Activated CD4-positive, CD25-positive, alpha-beta regulatory T cell (primary cell): ENCODE data around the gene FBXO33.
"Not testable (repeated sequence)": the region's sequence is repeated elsewhere in the genome, so short reads cannot be mapped to it uniquely, and the experiment has no call there.

ENCODE experiments used
- DNase-seq, 4 experiments: peaks; one replicate each; lab custom pipeline; 2025; lab: John Stamatoyannopoulos, UW

Gene FBXO33

DNA sequence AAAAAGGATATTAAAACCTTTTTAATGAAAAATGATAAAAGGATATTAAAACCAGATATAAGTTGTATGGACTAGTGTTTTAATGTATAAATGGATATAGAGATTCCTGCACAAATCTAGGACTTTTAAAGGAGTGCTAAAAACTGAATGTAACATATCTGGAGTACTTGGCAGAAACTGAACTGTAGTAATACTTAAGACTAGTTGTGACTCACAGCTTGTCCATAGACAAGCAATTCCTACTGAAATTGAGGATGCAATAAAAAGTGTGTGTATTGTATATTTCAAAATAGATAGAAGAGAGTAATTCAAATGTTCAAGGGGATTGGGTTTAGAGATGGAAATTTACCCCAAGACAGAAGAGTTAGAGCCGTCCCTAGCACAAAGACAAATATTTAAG, 59.6 kb downstream of the FBXO33 start:
- DNase-seq = no peak

DNA sequence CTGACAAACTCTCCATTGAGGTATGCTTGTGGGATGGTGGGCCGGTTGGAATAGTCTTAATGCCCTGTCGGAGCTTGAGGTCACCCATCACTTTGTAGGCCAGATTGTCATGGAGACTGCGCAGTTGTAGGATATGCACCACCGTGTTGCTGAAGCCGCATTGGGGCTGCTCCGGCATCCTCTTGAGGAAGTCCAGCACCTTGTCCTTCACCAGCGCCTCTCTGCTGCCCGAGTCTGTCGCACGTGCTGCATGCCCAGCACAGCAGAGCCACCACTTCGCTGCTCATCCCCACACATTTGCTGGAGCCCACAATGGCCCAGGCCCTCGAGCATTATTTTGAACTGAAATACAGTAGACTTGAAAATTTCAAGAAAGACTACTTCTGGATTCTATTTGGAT, 61.8 kb downstream of the FBXO33 start:
- DNase-seq = no peak

DNA sequence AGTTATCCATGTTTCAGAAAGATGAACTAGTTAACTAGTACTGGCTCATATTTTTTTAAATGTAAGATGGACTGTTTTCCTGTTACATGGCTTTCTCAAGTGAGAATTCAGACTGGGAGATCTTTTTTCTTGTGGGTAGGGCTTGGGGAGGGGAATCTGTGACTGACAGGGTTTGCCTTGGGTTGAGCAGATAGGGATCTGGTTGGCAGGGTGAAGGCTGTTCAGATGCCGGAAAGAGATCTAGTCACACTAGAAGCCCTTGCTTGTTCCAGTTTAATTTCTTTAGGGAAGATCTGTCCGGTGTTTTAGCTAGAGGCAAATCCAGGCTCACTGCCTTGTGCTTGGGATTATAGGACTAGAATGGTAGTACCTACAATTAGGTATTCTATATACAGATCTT, 63.2 kb downstream of the FBXO33 start:
- DNase-seq = no peak

DNA sequence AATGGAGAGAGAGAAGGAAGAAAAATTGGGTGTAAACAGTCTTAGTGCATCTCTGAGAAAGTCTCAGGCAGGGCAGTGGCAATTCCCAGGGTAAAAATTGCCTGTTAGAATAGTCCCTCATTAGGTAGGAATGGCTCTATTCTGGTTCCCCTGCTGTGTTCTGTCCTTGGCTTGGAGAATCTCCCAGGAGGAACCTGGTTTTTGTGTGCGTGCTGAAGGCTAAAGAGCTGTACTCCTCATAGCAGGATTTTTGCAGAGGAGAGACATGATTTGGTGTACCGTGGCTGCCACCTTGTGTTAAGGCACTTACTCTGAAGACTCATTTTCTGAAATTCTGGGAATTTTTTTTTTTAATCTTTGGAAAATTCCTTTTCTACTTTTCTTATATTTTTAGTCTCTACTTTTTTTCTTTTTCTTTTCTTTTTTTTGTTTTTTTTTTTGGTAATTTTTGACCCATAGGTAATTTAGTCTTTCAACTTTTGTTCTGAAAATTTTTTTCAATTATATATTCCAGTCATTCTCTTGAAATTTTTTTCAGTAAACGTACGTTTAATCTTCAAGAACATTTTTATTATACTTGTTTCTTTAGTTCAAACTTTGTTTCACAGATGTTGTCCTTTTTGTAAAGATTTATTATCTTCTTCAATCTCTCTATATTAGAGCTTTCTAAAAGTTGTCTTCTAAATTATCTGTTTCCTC, 63.8 kb downstream of the FBXO33 start:
- DNase-seq = no peak

DNA sequence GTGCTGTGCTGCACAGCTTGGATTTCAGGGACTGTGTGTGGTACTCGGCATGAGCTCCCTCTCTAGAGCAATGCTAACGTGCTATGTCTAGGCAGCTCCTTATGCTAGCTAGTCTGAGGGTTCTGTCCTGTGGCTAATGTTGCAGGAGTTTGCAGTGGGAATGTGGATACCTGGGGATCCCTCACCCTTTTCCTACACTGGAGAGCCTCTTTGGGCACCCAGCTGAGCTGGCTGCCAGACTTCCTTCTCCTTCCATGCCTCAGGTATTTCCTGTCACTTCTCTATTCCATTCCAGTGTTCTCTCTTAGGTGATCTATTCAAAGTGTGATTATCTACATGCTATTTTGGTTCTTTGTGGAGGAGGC, 64.9 kb downstream of the FBXO33 start:
- no peak for DNase-seq

DNA sequence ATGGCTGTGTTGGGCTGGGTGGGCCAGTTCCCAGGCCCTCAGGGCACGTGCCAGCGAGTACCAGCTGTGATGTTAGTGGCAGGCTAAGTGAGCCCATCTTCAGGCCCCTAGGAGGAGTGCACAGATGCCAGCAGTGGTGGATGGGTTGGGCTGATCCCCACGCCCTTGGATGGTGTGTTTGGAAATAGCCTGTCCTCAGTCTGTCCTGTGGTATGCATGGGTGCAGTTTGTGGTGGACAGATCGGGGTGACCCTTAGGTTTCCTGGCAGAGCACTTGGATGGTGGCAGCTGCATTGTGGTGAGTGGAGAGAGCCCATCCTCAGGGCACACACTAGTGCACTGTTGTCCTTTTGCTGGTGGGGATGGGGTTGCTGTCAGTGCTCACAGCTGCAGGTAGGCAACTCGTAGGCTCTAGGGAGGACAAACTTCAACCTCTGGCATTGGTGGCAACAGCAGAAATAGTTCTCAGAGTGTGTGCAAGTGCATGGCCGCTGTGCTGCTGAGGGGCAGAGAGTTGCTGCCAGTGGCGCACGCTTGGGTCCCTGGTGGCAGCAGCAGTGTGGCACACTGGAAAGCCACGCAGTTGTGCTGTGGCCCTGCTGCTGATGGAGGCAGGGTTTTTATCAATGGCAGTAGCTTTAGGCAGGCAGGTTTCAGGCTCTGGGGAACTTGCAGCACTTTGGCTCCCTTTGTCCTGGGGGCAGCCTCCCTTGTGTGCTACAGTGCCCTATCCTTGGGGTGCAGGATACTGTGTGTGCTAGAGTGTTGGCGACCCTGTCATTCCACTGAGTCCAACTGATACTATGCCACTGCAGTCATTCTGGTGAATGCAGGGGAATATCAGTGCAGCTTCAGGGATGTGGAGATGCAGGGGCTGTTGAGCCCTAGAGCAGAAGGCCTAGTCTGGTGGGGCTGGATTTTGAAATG, 65.5 kb downstream of the FBXO33 start:
- no peak for DNase-seq

DNA sequence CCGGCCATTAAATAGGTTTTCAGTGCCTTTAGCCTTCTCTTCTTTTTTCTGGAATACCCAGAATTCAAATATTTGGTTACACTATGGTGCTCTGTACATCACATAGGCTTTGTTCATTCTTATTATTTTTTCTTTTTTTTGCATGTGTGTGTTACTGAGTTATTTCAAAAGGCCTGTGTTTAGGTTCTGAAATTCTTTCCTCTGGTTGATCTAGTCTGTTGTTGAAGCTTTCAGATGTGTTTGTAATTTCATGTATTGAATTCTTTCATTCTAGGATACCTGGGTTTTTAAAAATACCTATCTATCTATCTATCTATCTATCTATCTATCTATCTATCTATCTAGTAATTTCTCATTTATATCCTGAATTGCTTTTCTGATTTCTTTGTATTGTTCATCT, 66.9 kb downstream of the FBXO33 start:
- DNase-seq = no peak

DNA sequence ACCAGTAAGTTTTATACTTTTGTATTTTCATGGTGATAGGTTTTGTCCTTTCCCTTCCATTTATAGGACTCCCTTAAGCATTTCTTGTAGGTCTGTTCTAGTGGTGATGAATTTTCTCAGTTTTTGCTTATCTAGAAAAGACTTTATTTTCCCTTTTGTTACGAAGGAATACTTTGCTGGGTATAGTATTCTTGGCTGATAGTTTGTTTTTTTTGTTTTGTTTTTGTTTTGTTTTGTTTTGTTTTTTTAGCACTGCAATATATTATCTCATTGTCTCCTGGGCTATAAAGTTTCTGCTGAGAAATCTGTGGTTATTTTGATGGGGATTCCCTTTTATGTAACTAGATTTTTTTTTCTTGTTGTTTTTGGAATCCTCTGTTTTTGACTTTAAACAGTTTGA, 67.7 kb downstream of the FBXO33 start:
- DNase-seq = no peak

DNA sequence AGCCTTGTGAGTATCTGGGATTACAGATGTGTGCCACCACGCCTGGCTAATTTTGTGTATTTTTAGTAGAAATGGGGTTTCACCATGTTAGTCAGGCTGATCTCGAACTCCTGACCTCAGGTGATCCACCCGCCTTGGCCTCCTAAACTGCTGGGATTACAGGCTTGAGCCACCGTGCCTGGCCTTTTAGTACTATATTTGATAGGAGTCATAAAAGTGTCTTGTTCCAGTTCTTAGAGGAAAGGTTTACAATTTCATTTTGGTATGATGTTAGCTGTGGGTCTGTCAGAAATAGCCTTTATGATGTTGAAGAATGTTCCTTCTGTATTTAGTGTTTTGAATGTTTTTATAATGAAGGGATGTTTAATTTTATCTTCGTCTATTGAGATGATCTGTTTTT, 70.7 kb downstream of the FBXO33 start:
- not testable (repeated sequence) for DNase-seq

DNA sequence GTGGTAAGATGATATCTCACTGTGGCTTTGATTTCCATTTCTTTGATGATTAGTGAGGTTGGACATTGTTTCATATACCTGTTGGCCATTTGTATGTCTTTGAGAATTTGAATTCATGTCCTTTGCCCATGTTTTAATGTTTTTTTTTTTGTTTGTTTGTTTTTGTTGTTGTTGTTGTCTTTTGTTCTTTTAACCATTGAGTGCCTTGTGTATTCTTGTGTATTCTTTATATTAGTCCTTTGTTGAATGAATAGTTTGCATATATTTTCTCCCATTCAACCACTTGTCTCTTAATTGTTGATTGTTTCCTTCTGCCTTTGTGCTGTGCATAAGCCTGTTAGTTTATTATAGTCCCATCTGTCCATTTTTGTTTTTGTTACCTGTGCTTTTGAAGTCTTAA, 71.9 kb downstream of the FBXO33 start:
- no peak for DNase-seq

DNA sequence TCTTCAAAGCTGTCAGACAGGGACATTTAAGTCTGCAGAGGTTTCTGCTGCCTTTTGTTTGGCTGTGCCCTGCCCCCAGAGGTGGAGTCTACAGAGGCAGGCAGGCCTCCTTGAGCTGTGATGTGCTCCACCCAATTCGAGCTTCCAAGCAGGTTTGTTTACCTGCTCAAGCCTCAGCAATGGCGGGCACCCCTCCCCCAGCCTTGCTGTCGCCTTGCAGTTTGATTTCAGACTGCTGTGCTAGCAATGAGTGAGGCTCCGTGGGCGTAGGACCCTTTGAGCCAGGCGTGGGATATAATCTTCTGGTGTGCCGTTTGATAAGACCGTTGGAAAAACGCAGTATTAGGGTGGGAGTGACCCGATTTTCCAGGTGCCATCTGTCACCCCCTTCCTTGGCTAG, 73.2 kb downstream of the FBXO33 start:
- DNase-seq = not testable (repeated sequence)

DNA sequence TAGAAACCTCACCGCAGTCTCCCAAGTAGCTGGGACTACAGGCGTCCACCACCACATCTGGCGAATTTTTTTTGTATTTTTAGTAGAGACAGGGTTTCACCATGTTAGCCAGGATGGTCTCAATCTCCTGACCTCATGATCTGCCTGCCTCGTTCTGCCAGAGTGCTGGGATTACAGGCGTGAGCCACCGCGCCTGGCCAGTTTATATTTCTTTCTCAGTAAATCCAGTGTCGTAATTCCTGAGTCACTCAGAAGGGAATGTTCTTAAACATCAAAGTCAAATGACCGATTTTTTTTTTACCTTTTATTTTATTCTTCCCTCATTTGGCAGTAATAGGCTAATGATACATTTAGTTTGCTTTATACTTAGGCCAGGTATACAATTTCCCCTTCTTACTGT, 80.5 kb downstream of the FBXO33 start:
- DNase-seq = no peak

DNA sequence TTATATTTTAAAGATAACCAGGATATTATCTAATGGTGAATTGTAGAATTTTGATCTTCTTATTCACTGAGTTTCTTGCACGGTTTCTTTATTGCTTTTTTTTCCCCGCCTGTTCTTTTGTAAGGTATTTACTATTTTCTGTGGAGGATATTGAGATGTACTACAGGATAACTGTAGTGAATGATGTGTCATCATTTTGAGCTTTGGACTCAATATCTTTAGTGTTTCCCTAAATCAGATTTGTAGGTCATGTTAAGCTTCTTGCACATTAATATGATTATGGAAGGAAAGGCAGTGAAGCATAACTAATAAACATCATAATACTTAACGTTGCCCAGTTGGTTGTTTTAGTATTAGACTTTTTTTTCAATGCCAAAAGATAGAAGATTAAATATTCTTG, 81.4 kb downstream of the FBXO33 start:
- no peak for DNase-seq
